ENCODE data around the gene RGS19.

The RGS19 gene

GRCh38 chr20:64049060-64049877 is 30.0 kb downstream of the RGS19 start, which contains the start of gene SOX18:
TSS of gene SOX18 (minus strand) at chr20:64049639. CDS start at chr20:64049516, 123 bp downstream.
- no peak for DNase-seq (ENCODE audit: low read depth in 2 of 2)

DNA sequence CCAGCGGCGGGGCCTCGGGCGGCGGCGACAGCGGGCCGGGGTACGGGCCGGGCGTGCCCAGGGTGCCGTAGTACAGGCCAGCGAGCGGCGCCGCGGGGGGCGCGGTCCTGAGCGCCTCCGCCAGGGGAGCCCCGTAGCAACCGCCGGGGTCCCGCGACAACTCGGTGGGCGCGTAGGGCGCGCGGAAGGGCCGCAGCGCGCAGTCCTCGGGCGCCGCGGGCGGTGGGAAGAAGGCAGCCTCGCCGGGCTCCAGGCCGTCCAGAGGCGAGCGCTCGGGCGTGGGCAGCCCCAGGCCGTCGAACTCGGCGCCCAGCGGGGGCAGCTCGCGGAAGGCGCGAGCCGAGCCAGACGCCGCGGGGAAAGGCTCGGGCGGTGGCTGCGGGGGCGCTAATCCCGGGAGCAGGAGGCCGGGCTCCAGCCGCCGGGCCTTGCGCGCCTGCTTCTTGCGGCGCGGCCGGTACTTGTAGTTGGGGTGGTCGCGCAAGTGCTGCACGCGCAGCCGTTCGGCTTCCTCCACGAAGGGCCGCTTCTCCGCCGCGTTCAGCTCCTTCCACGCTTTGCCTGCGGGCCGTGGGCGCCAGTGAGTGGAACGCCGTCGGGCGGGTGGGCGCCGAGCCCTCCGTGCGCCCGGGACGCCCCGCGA is 30.8 kb downstream of the RGS19 start:
- DNase-seq (ENCODE audit: low read depth in 2 of 2) = no peak

DNA sequence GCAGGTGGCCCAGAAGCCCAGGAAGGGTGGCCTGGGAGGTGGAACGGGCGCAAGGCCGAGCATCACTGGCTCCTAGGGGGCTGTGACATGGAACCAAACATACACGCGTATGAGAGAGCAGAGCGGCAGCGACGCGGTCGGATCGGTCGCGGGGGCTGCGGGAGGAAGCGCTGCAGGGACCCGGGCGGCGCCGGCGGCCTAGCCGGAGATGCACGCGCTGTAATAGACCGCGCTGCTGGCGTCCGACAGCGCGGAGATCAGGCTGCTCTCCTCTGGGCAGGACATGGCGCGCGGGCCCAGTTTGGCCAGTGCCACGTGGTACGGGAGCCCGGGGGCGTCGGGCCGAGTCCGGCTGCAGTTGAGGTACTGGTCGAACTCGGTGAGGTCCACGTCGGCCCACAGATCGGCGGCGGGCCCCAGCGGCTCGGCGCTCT is 31.3 kb downstream of the RGS19 start:
- DNase-seq (ENCODE audit: low read depth in 2 of 2) = no peak

GRCh38 chr20:64047046-64047389 is 32.3 kb downstream of the RGS19 start:
- DNase-seq (ENCODE audit: low read depth in 2 of 2) = no peak

GRCh38 chr20:64045346-64046011 is 33.8 kb downstream of the RGS19 start:
- no peak for DNase-seq (ENCODE audit: low read depth in 2 of 2)

DNA sequence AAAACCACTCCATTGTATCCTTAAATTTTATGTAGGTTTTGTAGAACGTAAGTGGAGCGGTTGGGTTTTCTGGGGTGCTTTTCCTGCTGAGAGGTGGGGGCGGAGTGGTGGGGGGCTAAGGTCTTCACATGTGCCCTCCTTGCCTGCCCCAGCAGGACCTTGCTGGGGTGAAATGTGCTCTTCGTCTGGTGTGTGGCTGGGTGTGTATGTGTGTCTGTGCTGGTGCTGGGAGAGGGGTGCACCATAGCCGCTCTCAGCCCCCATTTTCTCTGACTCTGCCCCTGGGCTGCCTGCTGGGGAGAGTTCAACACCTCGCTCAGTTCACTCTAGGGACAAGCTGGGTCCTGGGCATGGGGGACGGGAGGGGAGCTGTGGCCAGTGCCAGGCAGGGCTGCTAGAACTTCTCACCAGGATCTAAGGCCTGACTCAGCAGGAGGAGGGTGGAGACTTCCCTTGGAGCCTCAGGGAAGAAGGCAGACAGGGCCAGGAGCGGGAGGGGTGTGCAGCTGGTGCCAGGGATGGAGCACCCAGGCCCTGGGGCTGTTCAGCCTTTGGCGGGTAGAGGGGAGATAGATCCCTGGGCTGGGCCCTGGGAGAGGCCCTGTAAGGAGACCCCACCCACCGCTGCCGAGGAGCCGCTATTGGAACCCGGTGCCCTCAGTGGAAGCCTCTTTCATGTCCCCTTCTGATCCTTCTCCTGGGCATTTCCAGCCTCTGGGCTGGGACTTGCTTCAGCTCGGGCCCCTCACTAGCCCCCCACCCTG is 34.7 kb downstream of the RGS19 start:
- DNase-seq (ENCODE audit: low read depth in 2 of 2) = no peak

GRCh38 chr20:64043768-64044167 is 35.5 kb downstream of the RGS19 start:
- DNase-seq (ENCODE audit: low read depth in 2 of 2) = no peak

DNA sequence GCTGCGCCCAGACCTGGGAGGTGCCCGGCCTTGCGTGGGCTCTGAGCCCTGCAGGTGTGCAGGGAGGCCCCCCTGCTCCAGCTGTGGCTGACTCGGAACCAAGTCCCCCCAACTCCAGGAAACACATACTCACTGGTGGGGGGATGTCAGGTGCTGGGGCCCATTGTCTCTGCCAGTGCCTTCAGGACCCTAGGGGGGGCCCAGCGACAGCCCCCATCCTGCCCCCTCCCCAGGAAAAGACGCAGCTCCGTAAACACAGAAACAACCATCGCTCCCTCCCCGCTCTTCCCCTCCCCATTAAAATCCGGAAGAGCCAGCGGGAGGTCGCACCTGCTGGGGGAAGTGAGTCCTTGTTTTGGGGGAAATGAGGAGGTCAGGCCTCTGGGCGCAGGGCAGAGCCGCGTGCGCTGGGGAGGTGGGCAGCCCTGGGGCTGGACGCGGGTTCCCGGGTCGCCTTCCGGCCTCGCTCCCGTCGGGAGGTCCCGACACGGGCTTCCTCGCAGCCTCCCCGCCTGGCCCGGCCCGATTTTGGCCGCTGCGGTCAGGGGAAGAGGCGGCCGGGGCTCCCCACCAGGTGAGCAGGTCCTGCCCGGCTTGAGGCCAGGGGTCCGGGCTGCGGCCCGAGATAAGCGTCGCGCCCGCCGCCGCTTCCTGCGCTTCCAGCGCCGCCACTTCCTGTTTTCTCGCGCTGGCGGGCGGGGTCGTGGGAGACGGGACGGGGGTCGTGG is 37.1 kb downstream of the RGS19 start:
- DNase-seq (ENCODE audit: low read depth in 2 of 2) = no peak

DNA sequence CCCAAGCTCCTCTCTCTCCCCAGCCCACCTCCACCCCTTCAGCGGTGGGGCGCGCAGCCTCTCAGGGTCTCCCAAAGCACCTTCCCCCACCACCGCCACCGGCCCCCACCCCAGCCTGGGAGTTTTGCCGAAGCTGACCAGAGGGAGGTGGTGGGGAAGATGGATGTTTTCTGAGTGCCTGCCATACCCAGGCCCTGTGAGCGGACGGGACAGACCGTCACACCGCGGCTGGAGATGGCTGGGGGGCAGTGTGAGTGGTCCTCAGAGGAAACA is 37.6 kb downstream of the RGS19 start:
- DNase-seq (ENCODE audit: low read depth in 2 of 2) = no peak

- no peak for DNase-seq (ENCODE audit: low read depth in 2 of 2)
Measured at GRCh38 chr20:64041040-64041780, 38.1 kb downstream of the RGS19 start.

DNA sequence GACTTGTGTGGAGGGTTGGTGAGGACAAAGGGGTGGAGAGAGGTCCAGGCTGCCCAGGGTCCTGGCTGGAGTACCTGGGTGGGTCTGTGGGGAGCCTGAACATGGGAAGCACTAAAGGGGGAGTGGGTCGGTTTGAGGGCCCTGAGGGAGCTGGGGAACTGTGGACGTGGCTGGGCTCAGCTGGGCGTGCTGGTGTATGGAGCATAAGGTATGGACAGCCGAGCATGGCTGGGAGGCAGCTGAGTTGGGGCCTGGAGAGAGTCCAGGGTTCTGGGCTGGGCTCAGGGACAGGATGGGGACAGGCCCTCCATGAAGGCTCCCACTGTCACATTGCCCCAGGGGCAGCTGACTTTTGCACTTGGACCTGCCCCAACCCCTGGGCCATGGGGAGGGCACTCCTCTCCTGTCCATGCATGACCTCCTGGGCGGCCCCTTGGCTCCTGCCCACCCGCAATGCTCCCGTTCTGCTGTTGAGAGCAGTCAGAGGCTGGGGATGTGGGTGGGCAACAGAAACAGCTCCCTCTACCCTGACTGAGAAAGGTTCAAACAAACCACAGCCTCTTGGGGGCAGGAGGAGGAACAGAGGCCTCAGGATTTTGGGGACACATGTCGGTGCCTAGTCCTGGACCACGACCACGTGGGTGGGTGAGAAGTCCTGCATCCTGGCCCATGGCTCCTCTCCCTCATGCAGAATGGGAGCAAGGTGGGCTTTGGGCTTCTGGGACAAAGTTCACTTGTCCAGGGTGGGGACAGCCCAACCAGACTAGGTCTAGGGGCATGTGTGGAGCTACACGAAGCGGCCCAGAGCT is 38.9 kb downstream of the RGS19 start:
- DNase-seq (ENCODE audit: low read depth in 2 of 2) = no peak

GRCh38 chr20:64039293-64040160 is 39.8 kb downstream of the RGS19 start:
- no peak for DNase-seq (ENCODE audit: low read depth in 2 of 2)

DNA sequence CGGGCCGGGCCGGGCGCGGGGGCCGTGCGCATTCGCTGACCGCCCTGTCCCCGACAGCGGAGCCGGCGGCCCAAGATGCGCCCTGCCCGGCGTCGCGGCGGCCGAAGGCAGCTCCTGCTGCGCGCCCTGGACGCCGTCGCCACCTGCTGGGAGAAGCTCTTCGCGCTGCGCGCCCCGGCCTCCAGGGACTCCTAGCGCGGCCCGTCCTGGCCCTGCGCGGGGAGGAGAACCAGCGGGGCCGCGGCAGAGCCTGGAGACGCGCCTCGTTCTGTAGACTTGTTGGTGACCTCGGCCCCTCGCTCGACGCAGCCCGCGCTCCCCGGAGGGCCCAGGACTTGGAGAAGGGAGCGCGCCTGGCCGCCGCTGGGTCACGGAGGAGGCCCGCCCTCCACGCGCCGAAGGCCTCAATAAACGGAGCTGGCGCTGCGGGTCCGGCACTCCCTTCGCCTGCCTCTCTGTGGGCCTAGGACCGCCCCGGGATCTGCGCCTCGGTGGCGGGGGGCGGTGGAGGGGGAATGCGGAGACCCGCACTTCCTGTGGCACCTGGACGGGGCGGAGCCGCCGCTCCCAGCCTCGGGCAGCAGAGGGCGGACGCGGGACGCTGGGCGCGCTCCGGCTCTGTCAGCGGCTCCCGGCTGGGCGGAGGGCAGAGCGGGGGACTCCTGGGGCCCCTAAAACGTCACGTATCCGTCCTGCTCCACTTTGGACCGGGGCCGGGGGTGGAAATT is 40.6 kb downstream of the RGS19 start:
- DNase-seq (ENCODE audit: low read depth in 2 of 2) = peak; percentile 14 to 72

GRCh38 chr20:64038224-64038564 is 41.1 kb downstream of the RGS19 start:
- no peak for DNase-seq (ENCODE audit: low read depth in 2 of 2)

DNA sequence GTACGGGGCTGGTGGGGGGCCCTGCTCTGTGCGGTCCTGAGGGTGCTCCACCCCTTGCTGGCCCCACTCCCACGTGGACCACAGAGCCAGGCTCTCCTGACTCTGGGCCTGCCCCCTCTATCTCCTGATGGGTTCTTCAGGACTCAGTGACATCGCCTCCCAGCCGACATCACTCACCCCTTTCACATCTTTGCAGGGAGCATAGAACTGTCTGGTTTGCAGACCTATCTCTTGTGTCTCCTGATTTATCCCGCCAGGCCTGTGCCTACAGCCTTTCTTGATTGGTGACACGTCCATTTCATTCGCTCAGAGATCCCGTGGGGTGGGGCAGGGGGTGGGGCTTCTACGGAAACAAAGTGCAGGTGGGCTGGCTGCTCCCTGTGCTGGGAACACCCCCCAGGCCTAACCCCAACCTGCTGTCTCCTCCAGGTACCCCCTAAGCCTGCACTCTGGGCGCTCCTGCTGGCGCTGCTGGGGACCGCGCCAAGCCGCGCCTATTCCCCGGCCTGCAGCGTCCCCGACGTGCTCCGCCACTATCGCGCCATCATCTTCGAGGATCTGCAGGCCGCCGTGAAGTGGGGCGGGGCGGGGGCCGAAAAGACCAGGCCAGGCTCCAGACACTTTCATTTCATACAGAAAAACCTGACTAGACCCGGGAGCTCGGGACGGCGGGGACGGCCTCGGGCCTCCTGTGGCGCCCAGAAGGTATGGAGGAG is 41.7 kb downstream of the RGS19 start:
- DNase-seq (ENCODE audit: low read depth in 2 of 2) = no peak

GRCh38 chr20:64037199-64037497 is 42.2 kb downstream of the RGS19 start:
- DNase-seq (ENCODE audit: low read depth in 2 of 2) = no peak

GRCh38 chr20:64036346-64037198 is 42.7 kb downstream of the RGS19 start:
- DNase-seq (ENCODE audit: low read depth in 2 of 2) = no peak

Data from stimulated activated CD8-positive, alpha-beta memory T cell treated with anti-CD3 and anti-CD28 coated beads, Interleukin-7, amount 100 ng/mL, for 4 hours (primary cell).